Astrocyte (in vitro differentiated cells and primary cell): ENCODE results near the gene HTR3B. TPM values are rescaled to one million over a fixed set of nuclear protein-coding genes. Genes with fewer than 3 reads are reported as not detected.

Experiments used
- DNase-seq: peaks from one replicate; pipeline ENCODE4 v3.0.0-alpha.2; 2010; ENCODE audit warnings: low read depth
- FAIRE-seq: peaks from 2 replicates; lab custom pipeline; 2011; peaks lifted over from hg19 to GRCh38; lab: Jason Lieb, UNC
- H2AFZ ChIP-seq: 2 replicates; pipeline ENCODE4 v1.6.0; 2012; ENCODE audit warnings: low read depth, low read length, inconsistent platforms
- H3K27ac ChIP-seq: 2 replicates; pipeline ENCODE4 v1.5.1; 2011; ENCODE audit warnings: low read depth, low read length, inconsistent platforms
- H3K27me3 ChIP-seq: 2 replicates; pipeline ENCODE4 v1.6.0; 2011; ENCODE audit warnings: low read length, inconsistent platforms; ENCODE audit not compliant: insufficient read depth
- H3K36me3 ChIP-seq: 2 replicates; pipeline ENCODE4 v1.5.1; 2011; ENCODE audit warnings: low read length, inconsistent platforms; ENCODE audit not compliant: insufficient read depth
- H3K4me1 ChIP-seq: 2 replicates; pipeline ENCODE4 v1.5.1; 2011; ENCODE audit warnings: low read length, inconsistent platforms; ENCODE audit not compliant: insufficient read depth
- H3K4me2 ChIP-seq: 2 replicates; pipeline ENCODE4 v1.6.0; 2012; ENCODE audit warnings: low read length, inconsistent platforms
- H3K4me3 ChIP-seq: 2 replicates; pipeline ENCODE4 v1.5.1; 2011; ENCODE audit warnings: low read depth, mild to moderate bottlenecking, low read length, inconsistent platforms; ENCODE audit not compliant: insufficient read depth
- H3K79me2 ChIP-seq: 2 replicates; pipeline ENCODE4 v1.6.0; 2012; ENCODE audit warnings: mild to moderate bottlenecking, low read length, inconsistent platforms; ENCODE audit not compliant: insufficient read depth
- H3K9ac ChIP-seq: 2 replicates; pipeline ENCODE4 v1.6.0; 2012; ENCODE audit warnings: mild to moderate bottlenecking, low read length, inconsistent platforms
- H3K9me3 ChIP-seq: 2 replicates; pipeline ENCODE4 v1.5.1; 2012; ENCODE audit warnings: low read depth, mild to moderate bottlenecking, low read length, inconsistent platforms; ENCODE audit not compliant: insufficient read depth
- H4K20me1 ChIP-seq: 2 replicates; pipeline ENCODE4 v1.6.0; 2012; ENCODE audit warnings: low read length, inconsistent platforms; ENCODE audit not compliant: insufficient read depth
- H3K27ac Mint-ChIP-seq: one replicate; pipeline ENCODE4 v1.8.0; 2021; ENCODE audit warnings: mild to moderate bottlenecking, mixed read lengths; ENCODE audit not compliant: unreplicated experiment
- H3K27me3 Mint-ChIP-seq: one replicate; pipeline ENCODE4 v1.8.0; 2021; ENCODE audit warnings: low read depth, mixed read lengths; ENCODE audit not compliant: unreplicated experiment
- H3K36me3 Mint-ChIP-seq: one replicate; pipeline ENCODE4 v1.8.0; 2021; ENCODE audit warnings: low read depth, mixed read lengths; ENCODE audit not compliant: unreplicated experiment
- H3K4me1 Mint-ChIP-seq: one replicate; pipeline ENCODE4 v1.8.0; 2021; ENCODE audit warnings: low read depth, mixed read lengths; ENCODE audit not compliant: unreplicated experiment
- H3K4me3 Mint-ChIP-seq: one replicate; pipeline ENCODE4 v1.8.0; 2021; ENCODE audit warnings: mild to moderate bottlenecking, moderate library complexity, mixed read lengths; ENCODE audit not compliant: unreplicated experiment
- H3K9me3 Mint-ChIP-seq: one replicate; pipeline ENCODE4 v1.8.0; 2021; ENCODE audit warnings: mild to moderate bottlenecking, mixed read lengths; ENCODE audit not compliant: unreplicated experiment
- EZH2 ChIP-seq: IDR thresholded peaks from 2 replicates; pipeline ENCODE4 v1.6.1; 2012; ENCODE audit warnings: mild to moderate bottlenecking, low read length, inconsistent platforms; ENCODE audit not compliant: insufficient read depth
- total RNA-seq: library from RNA; stranded (reverse); gene quantifications from 2 replicates; pipeline ENCODE4 v1.2.1, GENCODE V29; 2021
- TF ChIP-seq, protein P1 (sequence below): IDR thresholded peaks from 2 replicates; pipeline ENCODE4 v1.5.1; 2011; ENCODE audit warnings: low read depth, mild to moderate bottlenecking, inconsistent platforms, low read length, moderate library complexity; ENCODE audit not compliant: insufficient read depth

HTR3B gene
- total RNA-seq, 1 donor from 2014 or later: not detected

DNA sequence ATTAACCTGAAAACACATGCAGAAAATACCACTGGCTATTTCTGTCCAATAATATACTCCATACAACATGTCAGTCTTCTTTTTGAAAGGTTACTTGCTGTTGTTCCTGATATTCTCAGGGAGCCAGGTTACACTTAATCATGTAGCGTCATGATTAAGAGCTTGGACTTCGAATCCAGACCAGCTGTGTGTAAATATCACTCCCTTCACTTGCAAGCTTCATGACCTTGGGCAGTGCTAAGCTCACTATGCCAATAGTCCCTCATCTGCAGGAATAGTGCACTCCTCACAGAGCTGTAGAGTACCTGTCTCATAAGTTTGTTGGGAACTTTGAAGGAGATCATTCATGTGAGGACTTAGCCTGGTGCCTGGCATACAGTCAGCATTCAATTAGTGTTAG, 1.9 kb downstream of the HTR3B start:
- Histone ChIP-seq H4K20me1 (no peaks in the 10 kb centered on the region), H3K9me3 (no peaks in the 10 kb centered on the region), H3K79me2 (no peaks in the 10 kb centered on the region), H3K4me2 (no peak overlapping the region), H3K36me3 (no peaks in the 10 kb centered on the region), H3K4me3 (no peak overlapping the region), H3K9ac (no peak overlapping the region), H3K27me3 (peaks cover 20% of the 10 kb centered on the region), H2AFZ (no peak overlapping the region), H3K4me1 (no peaks in the 10 kb centered on the region), H3K27ac (no peak overlapping the region)
- H3K27me3 Mint-ChIP-seq: peaks cover 6% of the 10 kb centered on the region
- peaks cover 11% of the 10 kb centered on the region for H3K4me1 Mint-ChIP-seq
- no peak for FAIRE-seq
- no peak overlapping the region for H3K4me3 Mint-ChIP-seq
- no peak for DNase-seq
- H3K27ac Mint-ChIP-seq: no peak overlapping the region
- H3K9me3 Mint-ChIP-seq: no peaks in the 10 kb centered on the region
- TF ChIP-seq EZH2: no peak
- TF ChIP-seq, protein P1, sequence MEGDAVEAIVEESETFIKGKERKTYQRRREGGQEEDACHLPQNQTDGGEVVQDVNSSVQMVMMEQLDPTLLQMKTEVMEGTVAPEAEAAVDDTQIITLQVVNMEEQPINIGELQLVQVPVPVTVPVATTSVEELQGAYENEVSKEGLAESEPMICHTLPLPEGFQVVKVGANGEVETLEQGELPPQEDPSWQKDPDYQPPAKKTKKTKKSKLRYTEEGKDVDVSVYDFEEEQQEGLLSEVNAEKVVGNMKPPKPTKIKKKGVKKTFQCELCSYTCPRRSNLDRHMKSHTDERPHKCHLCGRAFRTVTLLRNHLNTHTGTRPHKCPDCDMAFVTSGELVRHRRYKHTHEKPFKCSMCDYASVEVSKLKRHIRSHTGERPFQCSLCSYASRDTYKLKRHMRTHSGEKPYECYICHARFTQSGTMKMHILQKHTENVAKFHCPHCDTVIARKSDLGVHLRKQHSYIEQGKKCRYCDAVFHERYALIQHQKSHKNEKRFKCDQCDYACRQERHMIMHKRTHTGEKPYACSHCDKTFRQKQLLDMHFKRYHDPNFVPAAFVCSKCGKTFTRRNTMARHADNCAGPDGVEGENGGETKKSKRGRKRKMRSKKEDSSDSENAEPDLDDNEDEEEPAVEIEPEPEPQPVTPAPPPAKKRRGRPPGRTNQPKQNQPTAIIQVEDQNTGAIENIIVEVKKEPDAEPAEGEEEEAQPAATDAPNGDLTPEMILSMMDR: no peak
- H3K36me3 Mint-ChIP-seq: no peaks in the 10 kb centered on the region

DNA sequence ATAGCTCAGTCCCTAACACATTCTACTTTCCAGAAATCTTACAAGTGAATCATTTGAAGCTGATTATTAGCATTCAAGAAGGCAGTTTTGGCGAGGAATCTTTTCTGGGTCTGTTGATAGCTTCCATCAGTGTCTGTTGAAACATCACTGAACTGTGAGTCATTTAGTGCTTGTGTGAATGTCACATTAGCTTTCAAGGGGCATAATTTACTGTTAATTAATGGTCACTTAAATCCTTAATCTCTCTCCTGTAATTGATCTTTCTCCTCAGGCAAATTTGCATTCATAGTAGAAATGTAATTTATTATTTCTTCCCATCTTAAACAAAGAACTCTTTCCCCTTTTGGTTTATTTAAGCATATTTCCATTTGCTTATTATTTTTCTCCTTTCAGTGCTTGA, 2.6 kb downstream of the HTR3B start:
- no peak overlapping the region for H3K27ac ChIP-seq
- H3K36me3 Mint-ChIP-seq: no peaks in the 10 kb centered on the region
- no peaks in the 10 kb centered on the region for H4K20me1 ChIP-seq
- H2AFZ ChIP-seq: no peak overlapping the region
- no peak overlapping the region for H3K9ac ChIP-seq
- no peak overlapping the region for H3K4me2 ChIP-seq
- H3K27ac Mint-ChIP-seq: no peak overlapping the region
- H3K4me1 Mint-ChIP-seq: peaks cover 11% of the 10 kb centered on the region
- FAIRE-seq: no peak
- H3K79me2 ChIP-seq: no peaks in the 10 kb centered on the region
- H3K4me1 ChIP-seq: no peaks in the 10 kb centered on the region
- no peak overlapping the region for H3K4me3 Mint-ChIP-seq
- no peaks in the 10 kb centered on the region for H3K9me3 ChIP-seq
- H3K4me3 ChIP-seq: no peak overlapping the region
- peaks cover 6% of the 10 kb centered on the region for H3K27me3 Mint-ChIP-seq
- H3K27me3 ChIP-seq: peaks cover 20% of the 10 kb centered on the region
- no peaks in the 10 kb centered on the region for H3K9me3 Mint-ChIP-seq
- no peak for DNase-seq
- H3K36me3 ChIP-seq: no peaks in the 10 kb centered on the region
- TF ChIP-seq, protein P1: no peak
- no peak for TF ChIP-seq EZH2

DNA sequence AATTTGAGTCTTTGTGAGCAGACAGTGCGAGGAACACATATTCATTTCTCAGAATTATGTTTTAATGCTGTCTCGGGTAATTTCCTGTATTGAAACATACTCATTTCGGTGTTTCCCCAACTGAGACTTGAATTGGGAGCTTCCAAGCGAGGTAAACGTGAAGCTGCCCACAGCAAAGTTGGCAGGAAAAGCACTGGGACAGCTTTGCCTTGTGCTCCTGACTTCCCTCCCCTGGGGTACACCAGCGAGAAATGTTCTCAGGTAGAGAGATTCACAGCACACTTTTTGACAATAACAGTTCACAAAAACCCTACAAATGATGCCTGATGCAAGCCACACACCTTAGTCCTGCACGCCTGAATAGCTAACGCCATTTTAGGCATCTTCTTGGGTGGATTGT, 3.1 kb downstream of the HTR3B start:
- Mint-ChIP-seq H3K36me3 (no peaks in the 10 kb centered on the region), H3K4me3 (no peak overlapping the region), H3K9me3 (no peaks in the 10 kb centered on the region), H3K27ac (no peak overlapping the region), H3K4me1 (peaks cover 11% of the 10 kb centered on the region), H3K27me3 (peaks cover 6% of the 10 kb centered on the region)
- Histone ChIP-seq H3K9ac (no peak overlapping the region), H2AFZ (no peak overlapping the region), H3K36me3 (no peaks in the 10 kb centered on the region), H3K79me2 (no peaks in the 10 kb centered on the region), H3K4me3 (no peak overlapping the region), H3K4me2 (no peak overlapping the region), H3K4me1 (no peaks in the 10 kb centered on the region), H4K20me1 (no peaks in the 10 kb centered on the region), H3K27me3 (peaks cover 20% of the 10 kb centered on the region), H3K27ac (no peak overlapping the region), H3K9me3 (no peaks in the 10 kb centered on the region)
- TF ChIP-seq, protein P1: no peak
- TF ChIP-seq EZH2: no peak
- DNase-seq: no peak
- FAIRE-seq: no peak
